HCT116 (cell line): Measurements from ENCODE around the gene FAM167B.

Experiments used
- CTCF ChIP-seq, 3 experiments: fragments of 200-600 bp in 1 of 3; sonication (generic) in 1 of 3; IDR thresholded peaks in 2 of 3; conservative IDR thresholded peaks in 1 of 3; 2 replicates each; pipeline ENCODE4 v1.5.1; 2012 to 2017; ENCODE audit warnings: low read depth in 2 of 3, low read length in 2 of 3, antibody characterized with exemption in 1 of 3, borderline replicate concordance in 1 of 3, control low read depth in 1 of 3, mild to moderate bottlenecking in 1 of 3, mixed read lengths in 1 of 3, mixed run types in 1 of 3, moderate library complexity in 1 of 3; ENCODE audit not compliant: insufficient read depth in 1 of 3
- FOSL1 ChIP-seq: IDR thresholded peaks from 2 replicates; pipeline ENCODE4 v1.6.1; 2012; ENCODE audit warnings: low read depth
- POLR2A ChIP-seq: IDR thresholded peaks from 2 replicates; pipeline ENCODE4 v1.7.0; 2011; ENCODE audit warnings: borderline replicate concordance; ENCODE audit not compliant: insufficient read depth, insufficient read length; ENCODE audit errors: extremely low read depth
- ZNF274 ChIP-seq: fragments of 200-500 bp; sonication (Bioruptor generic); IDR thresholded peaks from 2 replicates; pipeline ENCODE4 v1.6.1; 2014; ENCODE audit warnings: mild to moderate bottlenecking, low read depth, low read length, inconsistent platforms

- TF ChIP-seq FOSL1 (no peak), POLR2A (no peak), ZNF274 (no peak), CTCF (IDR thresholded peaks at IDR 0.05 in 2 of 3, conservative IDR thresholded peaks at IDR 0.05 in 1 of 3; ENCODE audit: borderline replicate concordance in 1 of 3, insufficient read depth in 1 of 3, low read depth in 2 of 3, low read length in 2 of 3) (no peak)
Measured at GRCh38 chr1:32224285-32224684, 22.7 kb upstream of the FAM167B start.
